Cortex of kidney (tissue), 1 donor: ENCODE measurements around the gene PRUNE1.

Source experiments
- DNase-seq: peaks from one replicate; lab custom pipeline; 2025; lab: John Stamatoyannopoulos, UW

Gene PRUNE1

DNA sequence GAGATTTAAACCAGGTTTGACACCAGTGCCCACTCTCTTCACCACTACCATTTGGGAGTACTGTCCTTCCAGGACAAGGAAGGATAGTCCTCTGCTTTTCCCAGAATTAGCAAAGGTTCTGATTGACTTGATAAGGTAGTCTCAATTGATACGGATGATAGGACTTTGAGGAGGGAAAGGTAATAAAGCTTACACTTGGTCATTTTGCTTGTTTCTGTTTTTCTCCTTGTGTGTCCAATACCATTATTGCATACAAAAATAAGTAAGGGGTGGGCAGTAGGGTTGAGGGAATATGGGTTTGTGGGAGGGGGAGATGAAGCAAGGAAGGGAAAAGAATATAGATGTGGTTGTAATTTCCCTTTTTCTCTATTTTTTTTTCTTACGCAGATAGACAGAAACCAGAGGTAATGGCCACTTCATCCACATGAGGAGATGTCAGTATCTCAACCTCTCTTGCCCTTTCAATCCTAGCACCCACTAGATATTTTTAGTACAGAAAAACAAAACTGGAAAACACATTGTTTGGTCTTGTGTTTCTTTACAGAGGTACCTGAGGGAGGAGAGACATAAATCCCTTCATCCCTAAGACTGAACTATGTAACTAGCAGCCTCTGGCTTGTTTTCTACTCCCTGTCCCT, 41.9 kb downstream of the PRUNE1 start:
- DNase-seq: no peak

DNA sequence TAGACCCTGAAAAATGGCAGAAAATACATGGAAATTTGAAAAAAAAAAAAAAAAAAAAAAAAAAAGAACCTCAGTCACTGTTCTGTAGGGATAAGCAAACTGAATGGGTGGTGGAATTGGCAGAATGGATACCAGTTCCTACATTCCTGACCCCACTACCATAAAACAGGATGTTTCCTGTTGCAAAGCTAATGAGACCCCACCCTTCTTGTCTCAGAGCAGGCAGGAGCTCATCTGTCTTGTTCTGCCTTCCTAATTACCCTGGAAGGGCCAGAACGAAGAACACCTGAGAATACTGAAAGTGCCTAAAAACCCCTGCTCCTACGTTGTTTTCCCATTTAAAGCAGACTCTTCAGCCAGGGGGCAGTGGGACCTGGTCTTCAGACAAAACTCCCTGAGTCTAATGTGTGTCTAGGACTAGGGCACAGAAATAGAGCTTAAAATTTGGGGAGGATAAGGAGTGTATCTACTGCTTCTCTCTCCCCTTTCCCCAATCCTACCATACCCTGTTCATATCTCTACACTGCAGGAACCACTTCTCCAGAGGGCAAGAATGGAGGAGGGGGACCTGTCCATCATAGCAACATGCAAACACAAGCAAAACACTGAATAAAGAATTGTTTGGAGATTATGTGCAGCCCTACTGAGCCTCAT, 43.2 kb downstream of the PRUNE1 start:
- DNase-seq: no peak

DNA sequence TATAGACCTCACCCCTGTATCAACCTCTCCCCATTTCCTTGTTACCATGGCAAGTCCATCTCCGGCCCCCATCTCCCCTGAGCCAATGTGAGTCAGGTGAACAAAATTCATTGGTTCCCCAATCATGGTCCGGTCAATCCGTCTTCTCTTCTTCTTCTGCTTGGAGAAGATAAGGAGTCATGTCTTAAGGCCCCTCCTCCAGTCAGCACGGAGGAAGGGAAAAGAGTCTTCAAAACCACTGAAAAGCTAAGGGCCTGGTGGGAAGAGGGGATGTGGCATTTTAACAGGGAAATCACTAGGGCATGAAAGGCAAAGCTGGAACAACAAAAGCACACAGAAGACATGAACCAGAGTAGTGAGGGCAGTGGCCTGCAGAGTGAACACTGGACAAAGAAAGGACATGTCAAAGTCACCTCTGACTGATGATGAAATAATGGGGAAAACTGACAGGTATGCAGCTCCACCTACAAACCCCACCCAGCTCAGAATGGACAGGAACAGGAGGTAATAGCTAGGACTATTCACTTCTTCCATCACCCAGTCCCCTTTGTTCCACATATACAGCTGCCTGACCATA, 46.8 kb downstream of the PRUNE1 start:
- DNase-seq: no peak

DNA sequence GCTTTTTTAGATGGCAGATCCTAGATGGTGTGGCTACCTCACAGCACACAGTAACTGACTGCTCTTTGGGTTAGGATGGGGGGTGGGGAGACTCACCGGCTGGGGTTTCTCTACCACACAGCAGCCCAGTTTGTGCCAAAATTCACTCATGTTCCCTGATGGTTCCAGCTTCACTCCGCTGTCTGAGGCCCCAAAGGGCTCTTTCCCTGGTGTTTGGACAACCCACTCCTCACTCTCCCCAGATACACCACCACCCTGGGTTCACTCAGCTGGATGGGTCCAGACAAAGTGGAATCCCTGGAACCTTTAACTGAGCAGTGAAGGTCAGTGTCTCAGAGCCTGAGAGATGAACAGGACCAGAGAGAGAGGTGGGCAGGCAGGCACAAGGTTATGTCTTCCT, 47.3 kb downstream of the PRUNE1 start:
- no peak for DNase-seq

DNA sequence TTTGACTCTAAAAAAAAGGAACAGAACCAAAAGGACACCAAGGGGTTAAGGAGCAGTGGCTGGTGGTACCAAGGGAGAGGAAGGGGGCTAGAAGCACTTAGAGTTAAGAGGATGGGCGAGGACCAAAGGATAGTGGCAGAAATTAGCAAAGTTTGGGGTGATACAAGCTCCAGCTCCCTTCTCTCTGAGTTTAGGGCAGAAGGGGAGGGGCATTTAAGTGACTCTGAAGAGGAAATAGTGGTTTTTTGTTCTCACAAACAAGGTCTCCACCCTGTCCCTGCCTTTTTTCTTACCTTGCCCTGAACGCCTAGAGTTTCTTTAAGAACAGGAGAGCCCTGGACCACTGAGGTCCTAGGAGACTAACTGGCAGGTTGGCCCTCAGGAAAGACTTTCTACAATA, 47.9 kb downstream of the PRUNE1 start:
- no peak for DNase-seq

DNA sequence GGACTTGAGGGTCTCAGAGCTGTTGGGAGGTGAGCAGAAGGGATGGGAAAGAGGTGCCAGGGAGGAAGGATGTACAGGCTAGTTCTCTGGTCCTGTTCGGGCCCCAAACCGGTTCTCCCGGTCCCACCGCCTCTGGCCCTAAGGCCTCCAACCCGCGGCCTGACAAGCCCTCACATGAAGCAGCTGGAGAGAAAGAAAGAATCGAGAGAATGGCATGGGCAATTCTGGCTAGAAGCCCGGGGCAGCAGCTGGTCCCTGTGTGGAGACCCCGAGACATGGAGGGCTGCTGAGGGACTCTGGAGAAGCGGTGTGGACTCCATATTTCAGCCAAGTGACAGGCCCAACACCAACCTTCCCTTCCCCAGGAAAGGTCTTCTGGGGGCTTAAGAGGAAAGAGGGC, 50.4 kb downstream of the PRUNE1 start:
- DNase-seq: no peak

DNA sequence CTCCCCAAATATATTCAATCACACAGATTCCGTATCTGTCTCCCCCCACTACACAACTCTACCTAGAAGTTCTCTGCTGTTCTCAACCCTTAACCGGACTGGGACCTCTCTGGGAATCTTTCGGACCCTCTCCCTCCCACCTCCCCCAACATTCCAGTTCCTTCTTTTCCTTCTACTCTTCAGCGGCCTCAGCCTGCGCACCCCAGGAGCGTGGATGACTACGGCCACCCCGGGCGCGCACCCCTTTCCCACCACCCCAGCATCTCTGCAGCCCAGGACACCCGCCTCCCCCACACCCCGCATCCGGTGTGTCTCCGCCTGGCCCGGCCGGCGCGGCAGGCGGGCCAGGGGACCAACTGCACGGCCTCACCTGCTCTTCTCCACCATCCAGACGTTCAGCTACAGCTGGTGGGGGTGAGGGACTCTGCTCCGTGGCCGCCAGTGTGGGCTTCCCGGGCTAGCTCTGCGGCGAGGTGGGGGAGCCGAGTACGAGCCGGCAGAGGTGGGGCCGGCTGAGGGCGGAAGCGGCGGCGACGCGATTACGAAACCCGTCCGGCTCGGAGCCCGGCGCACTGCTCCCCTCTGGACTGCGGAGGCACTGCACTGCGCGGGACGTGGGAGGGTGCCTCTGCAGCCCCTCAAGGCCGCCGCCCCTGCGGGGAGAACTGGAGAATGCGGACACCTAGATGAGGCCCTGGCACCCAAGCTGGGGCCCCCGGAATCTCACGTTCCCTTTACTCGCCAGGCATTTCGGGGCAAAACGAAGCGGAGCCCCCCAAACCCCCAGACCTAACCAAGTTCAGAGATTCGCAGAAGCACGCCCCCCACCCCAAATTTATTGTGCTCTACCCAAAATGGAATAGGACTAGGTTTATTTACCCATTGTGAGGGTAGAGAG, 51.1 kb downstream of the PRUNE1 start, which contains the start of gene CDC42SE1:
TSS of gene CDC42SE1 (minus strand) at position 514 of the 898 bp plus-strand sequence. CDS start 3,892 bp downstream, outside the sequence.
- DNase-seq: no peak

DNA sequence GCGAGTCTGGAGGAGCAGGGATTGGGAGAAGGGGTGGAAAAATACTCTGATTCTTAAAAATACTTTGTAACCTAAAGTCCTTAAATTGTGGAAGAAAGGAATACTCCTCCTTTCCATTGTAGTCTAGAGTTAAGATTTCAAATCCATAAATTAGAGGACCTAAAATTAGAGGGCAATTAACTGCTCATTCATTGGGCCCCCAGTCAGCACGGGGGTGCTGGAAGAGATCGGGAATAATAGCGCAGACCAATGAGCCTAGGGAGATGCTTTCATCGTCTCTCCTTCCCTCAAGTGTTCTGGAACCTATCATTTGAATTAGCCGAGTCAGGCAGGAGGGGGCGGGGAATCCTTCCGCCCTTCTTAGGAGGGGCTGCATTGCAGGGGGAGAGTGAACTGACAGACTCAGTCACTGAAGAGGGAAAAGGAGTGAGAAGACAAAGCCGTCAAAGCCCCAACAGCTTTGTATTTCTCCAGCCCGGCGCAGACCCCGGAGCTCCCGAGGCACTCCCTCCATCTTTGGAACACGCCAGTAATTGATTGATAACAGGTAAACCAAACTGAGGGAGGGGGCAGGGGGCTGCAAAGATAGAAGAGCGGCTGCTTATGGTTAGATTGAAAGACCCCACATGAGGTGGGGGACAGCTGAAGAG, 51.9 kb downstream of the PRUNE1 start, which contains the start of gene MLLT11:
TSS of gene MLLT11 (plus strand) at position 391 of the 650 bp plus-strand sequence. CDS start 6,828 bp downstream, outside the sequence.
- no peak for DNase-seq

DNA sequence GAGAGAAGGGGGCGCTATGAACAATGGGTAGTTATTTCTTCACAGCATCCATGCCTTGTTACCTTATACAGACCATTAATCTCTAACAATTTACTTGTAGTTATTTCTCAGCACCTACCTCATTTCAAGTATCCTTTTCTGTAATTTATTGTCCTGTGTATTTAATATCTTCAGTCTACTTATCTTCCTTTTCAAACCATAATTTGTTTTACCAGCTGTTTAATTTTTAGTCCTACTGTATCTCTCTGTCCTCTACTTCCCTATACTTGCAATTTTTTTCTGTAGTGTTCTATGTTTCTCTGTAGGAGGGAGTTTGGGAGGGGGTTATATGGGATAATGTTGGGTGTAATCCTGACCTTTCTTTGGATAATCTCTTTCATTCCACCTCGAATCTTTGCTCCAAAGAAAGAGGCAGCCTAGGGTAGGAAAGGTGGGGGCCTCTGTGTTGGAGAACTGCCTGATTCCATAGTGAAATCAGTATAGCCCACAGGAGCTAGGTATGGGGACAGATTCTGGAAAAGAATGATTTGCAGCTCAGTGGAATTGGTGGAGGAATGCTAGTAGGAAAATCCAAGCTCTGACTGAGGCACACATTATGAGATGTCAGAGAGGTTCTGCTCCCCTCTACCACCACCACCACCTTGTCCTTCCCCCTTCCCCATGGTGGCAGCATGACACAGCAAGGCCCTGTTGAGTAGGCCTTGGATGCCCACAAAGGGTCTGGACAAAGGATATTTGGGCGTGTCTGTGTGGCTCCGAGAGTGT, 52.6 kb downstream of the PRUNE1 start:
- DNase-seq: no peak

DNA sequence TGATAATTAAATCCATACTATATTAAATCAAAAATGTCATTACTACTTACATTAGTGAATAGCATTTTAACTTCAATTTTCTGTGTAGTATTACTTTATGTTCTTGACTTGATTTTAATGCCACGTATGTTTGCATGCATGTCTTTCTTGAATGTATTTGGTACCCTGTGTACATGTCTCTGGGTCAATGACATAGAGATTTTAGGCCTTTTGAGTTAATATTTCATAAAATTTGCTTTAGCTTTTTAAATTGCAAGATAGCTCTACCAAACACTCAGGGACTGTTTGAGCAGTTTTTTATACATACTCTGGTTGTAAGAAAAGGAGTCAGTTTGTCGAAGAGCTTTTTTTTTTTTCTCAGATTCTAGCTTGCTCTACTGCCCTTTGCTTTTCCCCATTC, 53.5 kb downstream of the PRUNE1 start:
- DNase-seq: no peak

DNA sequence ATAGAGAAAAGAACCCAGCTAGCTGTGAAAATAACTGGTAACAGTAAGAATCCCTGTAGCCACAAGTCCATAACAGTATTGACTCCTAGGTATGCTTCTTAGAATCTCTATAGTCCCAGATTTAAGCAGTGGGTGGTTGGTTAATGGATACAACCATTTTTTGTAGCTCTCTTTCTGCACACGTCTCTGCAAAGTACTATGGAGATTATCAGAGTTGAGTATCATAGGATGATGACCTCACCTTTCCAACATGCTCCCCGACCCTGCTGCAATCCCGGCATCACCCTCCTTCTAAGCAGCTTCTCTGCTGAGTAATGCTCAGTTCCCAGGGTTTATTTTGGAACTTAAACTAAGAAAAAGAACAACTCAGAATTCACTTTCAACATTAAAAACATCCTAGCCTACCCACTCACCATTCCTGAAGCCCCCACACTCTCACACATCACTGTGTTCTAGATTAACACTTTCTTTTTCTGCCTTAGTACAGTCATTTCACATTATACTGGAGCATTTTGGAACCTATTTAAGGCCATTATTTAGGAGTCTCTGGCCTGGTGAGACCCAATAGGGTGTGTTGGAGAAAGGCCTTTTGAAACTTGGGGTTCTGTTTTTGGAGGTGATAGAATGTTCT, 54.6 kb downstream of the PRUNE1 start:
- no peak for DNase-seq

DNA sequence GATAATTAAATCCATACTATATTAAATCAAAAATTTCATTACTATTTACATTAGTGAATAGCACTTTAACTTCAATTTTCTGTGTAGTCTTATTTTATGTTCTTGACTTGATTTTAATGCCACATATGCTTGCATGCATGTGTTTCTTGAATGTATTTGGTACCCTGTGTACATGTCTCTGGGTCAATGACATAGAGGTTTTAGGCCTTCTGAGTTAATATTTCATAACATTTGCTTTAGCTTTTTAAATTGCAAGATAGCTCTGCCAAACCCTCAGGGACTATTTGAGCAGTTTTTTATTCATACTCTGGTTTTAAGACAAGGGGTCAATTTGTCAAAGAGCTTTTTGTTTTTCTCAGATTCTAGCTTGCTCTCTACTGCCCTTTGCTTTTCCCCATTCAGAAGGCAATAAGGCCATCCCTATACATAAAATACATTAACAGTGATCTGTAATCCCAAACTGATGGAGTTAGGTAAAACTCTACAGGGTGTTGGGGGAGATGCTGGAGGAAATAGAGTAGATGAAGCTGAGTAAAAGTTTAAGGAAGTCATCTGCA, 56.9 kb downstream of the PRUNE1 start:
- no peak for DNase-seq

DNA sequence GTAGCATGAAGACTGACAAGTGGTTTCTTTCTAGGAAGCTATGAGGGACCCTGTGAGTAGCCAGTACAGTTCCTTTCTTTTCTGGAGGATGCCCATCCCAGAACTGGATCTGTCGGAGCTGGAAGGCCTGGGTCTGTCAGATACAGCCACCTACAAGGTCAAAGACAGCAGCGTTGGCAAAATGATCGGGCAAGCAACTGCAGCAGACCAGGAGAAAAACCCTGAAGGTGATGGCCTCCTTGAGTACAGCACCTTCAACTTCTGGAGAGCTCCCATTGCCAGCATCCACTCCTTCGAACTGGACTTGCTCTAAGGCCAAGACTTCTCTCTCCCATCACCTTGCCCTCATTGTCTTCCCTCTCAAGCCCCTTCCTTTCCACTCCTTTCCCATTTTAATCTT, 58.9 kb downstream of the PRUNE1 start:
- no peak for DNase-seq

DNA sequence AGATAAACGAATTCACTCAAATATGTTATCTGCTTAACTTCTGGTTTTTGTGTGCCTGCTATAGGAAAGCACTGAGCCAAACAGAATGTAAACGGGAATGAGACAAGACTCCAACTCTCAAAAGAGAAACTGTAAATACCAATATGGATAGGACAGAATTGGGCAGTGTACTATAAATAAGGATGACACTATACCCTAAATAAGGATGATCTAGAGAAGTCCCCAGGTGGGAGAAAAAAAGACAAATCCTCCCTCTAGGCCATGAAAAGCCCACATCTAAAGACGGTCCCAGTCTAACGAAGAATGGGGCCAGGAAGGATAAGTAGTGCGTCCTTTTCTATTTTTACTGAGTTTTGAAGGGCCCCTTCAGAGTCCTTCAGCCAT, 60.8 kb downstream of the PRUNE1 start:
- no peak for DNase-seq

DNA sequence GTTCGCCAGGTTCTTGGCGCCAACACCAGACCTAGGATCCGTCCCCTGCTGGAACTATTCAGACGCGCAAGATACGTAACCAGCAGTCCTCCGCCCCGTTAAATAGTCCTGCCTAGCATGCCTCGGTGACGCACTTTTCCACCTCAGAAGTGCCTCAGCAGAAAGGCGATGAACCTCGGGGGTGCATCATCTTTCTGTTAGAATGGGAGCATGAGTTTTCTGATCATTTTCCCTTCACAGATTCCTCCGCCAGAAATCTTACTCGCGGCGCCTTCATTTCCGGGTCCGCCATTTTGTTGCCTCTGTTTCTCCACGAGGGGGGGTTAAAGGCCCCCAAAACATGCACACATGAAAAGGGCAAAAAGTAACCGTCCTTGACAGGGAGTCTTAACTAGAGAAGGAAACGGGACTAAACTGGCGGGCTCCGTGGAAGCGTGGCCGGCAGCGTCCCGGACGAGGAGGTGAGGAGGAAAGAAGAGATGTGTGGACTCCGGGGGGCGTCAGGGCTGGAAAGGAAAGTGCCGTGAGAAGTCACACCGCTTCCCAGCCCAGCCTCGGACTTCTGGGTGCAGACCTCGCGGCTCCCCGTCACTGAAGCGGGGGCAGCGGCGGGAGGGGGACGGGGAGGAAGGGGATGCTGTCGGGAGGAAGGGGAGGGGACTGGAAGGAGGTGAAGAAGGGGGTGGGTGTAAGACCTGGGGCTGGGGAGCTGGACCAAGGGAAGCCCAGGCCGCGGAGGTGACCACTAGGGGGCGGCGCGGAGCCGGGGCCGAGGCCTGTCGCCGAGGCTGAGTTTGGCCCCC, 62.4 kb downstream of the PRUNE1 start, which contains the start of gene GABPB2:
TSS of gene GABPB2 (plus strand) at position 288 of the 803 bp plus-strand sequence. CDS start 17,429 bp downstream, outside the sequence.
- no peak for DNase-seq

DNA sequence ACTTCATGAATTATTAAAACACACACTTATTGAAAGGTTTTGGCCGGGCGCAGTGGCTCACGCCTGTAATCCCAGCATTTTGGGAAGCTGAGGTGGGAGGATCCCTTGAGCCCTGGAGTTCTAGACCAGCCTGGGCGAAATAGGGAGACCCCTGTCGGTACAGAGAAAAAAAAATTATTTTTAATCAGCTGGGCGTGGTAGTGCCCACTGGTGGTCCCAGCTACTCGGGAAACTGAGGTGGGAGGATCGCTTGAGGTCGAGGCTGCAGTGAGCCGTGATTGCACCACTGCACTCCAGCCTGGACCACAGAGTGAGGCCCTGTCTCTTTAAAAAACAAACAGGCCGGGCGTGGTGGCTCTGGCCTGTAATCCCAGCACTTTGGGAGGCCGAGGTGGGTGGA, 64.0 kb downstream of the PRUNE1 start:
- no peak for DNase-seq
